HepG2 (cell line): ENCODE measurements around the gene HSD11B1L. TPM values are rescaled to one million over a fixed set of nuclear protein-coding genes. Genes with fewer than 3 reads are reported as not detected.

Experiments
- AHR ChIP-seq: IDR thresholded peaks from 2 replicates; pipeline ENCODE4 v1.6.1; 2018; ENCODE audit warnings: missing genetic modification reagents, missing compliant biosample characterization
- GFI1 ChIP-seq: sonication (generic); formaldehyde crosslinking; IDR thresholded peaks from 2 replicates; pipeline ENCODE4 v1.5.0; 2020; ENCODE audit warnings: missing genetic modification reagents, mild to moderate bottlenecking, borderline replicate concordance
- HMGXB4 ChIP-seq, 2 experiments: sonication (generic) in 1 of 2; formaldehyde crosslinking in 1 of 2; IDR thresholded peaks; 2 replicates each; pipeline versions ENCODE4 v1.4.0 to v1.6.1; 2018 to 2020; ENCODE audit warnings: missing genetic modification reagents in 2 of 2, borderline replicate concordance in 1 of 2, low read depth in 1 of 2, mild to moderate bottlenecking in 1 of 2, missing biosample characterization in 1 of 2
- NBN ChIP-seq: fragments of 450-650 bp; conservative IDR thresholded peaks from 2 replicates; pipeline ENCODE4 v1.6.1; 2017
- SOX5 ChIP-seq: IDR thresholded peaks from 2 replicates; pipeline ENCODE4 v1.6.1; 2016; ENCODE audit warnings: borderline replicate concordance
- SPEN ChIP-seq: sonication (generic); formaldehyde crosslinking; IDR thresholded peaks from 2 replicates; pipeline ENCODE4 v1.5.1; 2020; ENCODE audit warnings: low read depth, mild to moderate bottlenecking, missing genetic modification reagents
- TEF ChIP-seq: sonication (generic); formaldehyde crosslinking; IDR thresholded peaks from 2 replicates; pipeline ENCODE4 v1.5.0; 2020; ENCODE audit warnings: missing genetic modification reagents
- THAP11 ChIP-seq: IDR thresholded peaks from 2 replicates; pipeline ENCODE4 v1.6.1; 2016; ENCODE audit warnings: missing biosample characterization, missing genetic modification reagents
- ZBED4 ChIP-seq: sonication (generic); formaldehyde crosslinking; IDR thresholded peaks from 2 replicates; pipeline ENCODE4 v1.4.0; 2020; ENCODE audit warnings: missing genetic modification reagents, borderline replicate concordance
- ZEB1 ChIP-seq: IDR thresholded peaks from 2 replicates; pipeline ENCODE4 v1.6.1; 2012; ENCODE audit warnings: mild to moderate bottlenecking, low read depth, inconsistent platforms; ENCODE audit not compliant: insufficient replicate concordance
- ZFP36L1 ChIP-seq: sonication (generic); formaldehyde crosslinking; IDR thresholded peaks from 2 replicates; pipeline ENCODE4 v1.8.0; 2022; ENCODE audit warnings: mild to moderate bottlenecking, missing genetic modification reagents, moderate library complexity
- ZFYVE20 ChIP-seq: sonication (generic); formaldehyde crosslinking; IDR thresholded peaks from 2 replicates; pipeline ENCODE4 v1.8.0; 2023; ENCODE audit warnings: low read depth, mild to moderate bottlenecking, moderate library complexity, missing genetic modification reagents, borderline replicate concordance
- ZNF12 ChIP-seq: sonication (generic); formaldehyde crosslinking; IDR thresholded peaks from 2 replicates; pipeline ENCODE4 v1.5.0; 2020; ENCODE audit warnings: missing genetic modification reagents
- ZNF672 ChIP-seq: sonication (generic); formaldehyde crosslinking; IDR thresholded peaks from 2 replicates; pipeline ENCODE4 v1.8.1; 2022; ENCODE audit warnings: missing genetic modification reagents
- ZNF678 ChIP-seq: sonication (generic); formaldehyde crosslinking; IDR thresholded peaks from 2 replicates; pipeline ENCODE4 v1.4.0; 2020; ENCODE audit warnings: mild to moderate bottlenecking, missing genetic modification reagents
- polyA plus RNA-seq, 8 experiments: library from polyadenylated mRNA; depleted of rRNA in 3 of 8; stranded (reverse) in 7 of 8; unstranded in 1 of 8; fragments of >200 nt; fragmentation: Illumina TruSeq in 4 of 8; extraction: Trizol in 4 of 8; gene quantifications; 2 replicates each; pipeline versions ENCODE4 v1.2.1 to v1.2.3, GENCODE V29; 2011 to 2016; ENCODE audit warnings: low read depth in 4 of 8, missing spikeins in 1 of 8, mixed read lengths in 1 of 8; ENCODE audit not compliant: insufficient read depth in 1 of 8
- total RNA-seq, 5 experiments: library from RNA; depleted of rRNA; stranded (reverse); fragments of >200 nt; fragmentation: Illumina TruSeq; extraction: Trizol; gene quantifications; 2 replicates each; pipeline ENCODE4 v1.2.3, GENCODE V29; 2016; ENCODE audit warnings: low read depth in 1 of 5
- TF ChIP-seq, protein P1 (sequence below): sonication (generic); formaldehyde crosslinking; IDR thresholded peaks from 2 replicates; pipeline ENCODE4 v1.5.0; 2020; ENCODE audit warnings: missing genetic modification reagents, mild to moderate bottlenecking, borderline replicate concordance
- TF ChIP-seq, protein P2 (sequence below): sonication (generic); formaldehyde crosslinking; IDR thresholded peaks from 2 replicates; pipeline ENCODE4 v1.4.0; 2020; ENCODE audit warnings: missing genetic modification reagents

HSD11B1L gene
- total and polyA plus RNA-seq, 2 of the 13 experiments (the other 11 are each of a cell fraction or from before 2014, with no cell fraction given): 2.8 to 3.9 TPM

GRCh38 chr19:5690125-5690954, 9.5 kb downstream of the HSD11B1L start, which contains the start of gene RPL36 (continued):
- TF ChIP-seq ZNF678 (CRISPR knock-in tag): 0 out of 2 replicates have a peak, but pooled peaks have one; percentile 72
- TF ChIP-seq THAP11 (CRISPR knock-in tag): peak; percentile 95
- no peak; the same call in 1 of the 2 replicates for TF ChIP-seq ZNF12 (CRISPR knock-in tag)
- 0 out of 2 replicates have a peak, but pooled peaks have one; percentile 57 for TF ChIP-seq ZFYVE20 (CRISPR knock-in tag)
- TF ChIP-seq HMGXB4 (CRISPR knock-in tag; IDR thresholded peaks at IDR 0.05; ENCODE audit: borderline replicate concordance in 1 of 2, low read depth in 1 of 2): peak; percentile 97 to 98
- peak; percentile 99 for TF ChIP-seq SPEN (CRISPR knock-in tag)
- no peak for TF ChIP-seq TEF (CRISPR knock-in tag)
- no peak for TF ChIP-seq ZNF672 (CRISPR knock-in tag)
- no peak for TF ChIP-seq NBN
- TF ChIP-seq GFI1 (CRISPR knock-in tag): no peak; the same call in 1 of the 2 replicates
- peak; percentile 59; the same call in 1 of the 2 replicates for TF ChIP-seq AHR (CRISPR knock-in tag)
- peak; percentile 65 for TF ChIP-seq ZEB1
- no peak; the same call in 1 of the 2 replicates for TF ChIP-seq SOX5
- TF ChIP-seq ZBED4: peak; percentile 75
- TF ChIP-seq, protein P1, sequence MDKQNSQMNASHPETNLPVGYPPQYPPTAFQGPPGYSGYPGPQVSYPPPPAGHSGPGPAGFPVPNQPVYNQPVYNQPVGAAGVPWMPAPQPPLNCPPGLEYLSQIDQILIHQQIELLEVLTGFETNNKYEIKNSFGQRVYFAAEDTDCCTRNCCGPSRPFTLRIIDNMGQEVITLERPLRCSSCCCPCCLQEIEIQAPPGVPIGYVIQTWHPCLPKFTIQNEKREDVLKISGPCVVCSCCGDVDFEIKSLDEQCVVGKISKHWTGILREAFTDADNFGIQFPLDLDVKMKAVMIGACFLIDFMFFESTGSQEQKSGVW (CRISPR knock-in tag): no peak
- TF ChIP-seq, protein P2, sequence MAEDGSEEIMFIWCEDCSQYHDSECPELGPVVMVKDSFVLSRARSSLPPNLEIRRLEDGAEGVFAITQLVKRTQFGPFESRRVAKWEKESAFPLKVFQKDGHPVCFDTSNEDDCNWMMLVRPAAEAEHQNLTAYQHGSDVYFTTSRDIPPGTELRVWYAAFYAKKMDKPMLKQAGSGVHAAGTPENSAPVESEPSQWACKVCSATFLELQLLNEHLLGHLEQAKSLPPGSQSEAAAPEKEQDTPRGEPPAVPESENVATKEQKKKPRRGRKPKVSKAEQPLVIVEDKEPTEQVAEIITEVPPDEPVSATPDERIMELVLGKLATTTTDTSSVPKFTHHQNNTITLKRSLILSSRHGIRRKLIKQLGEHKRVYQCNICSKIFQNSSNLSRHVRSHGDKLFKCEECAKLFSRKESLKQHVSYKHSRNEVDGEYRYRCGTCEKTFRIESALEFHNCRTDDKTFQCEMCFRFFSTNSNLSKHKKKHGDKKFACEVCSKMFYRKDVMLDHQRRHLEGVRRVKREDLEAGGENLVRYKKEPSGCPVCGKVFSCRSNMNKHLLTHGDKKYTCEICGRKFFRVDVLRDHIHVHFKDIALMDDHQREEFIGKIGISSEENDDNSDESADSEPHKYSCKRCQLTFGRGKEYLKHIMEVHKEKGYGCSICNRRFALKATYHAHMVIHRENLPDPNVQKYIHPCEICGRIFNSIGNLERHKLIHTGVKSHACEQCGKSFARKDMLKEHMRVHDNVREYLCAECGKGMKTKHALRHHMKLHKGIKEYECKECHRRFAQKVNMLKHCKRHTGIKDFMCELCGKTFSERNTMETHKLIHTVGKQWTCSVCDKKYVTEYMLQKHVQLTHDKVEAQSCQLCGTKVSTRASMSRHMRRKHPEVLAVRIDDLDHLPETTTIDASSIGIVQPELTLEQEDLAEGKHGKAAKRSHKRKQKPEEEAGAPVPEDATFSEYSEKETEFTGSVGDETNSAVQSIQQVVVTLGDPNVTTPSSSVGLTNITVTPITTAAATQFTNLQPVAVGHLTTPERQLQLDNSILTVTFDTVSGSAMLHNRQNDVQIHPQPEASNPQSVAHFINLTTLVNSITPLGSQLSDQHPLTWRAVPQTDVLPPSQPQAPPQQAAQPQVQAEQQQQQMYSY: 0 out of 2 replicates have a peak, but pooled peaks have one; percentile 42
- TF ChIP-seq ZFP36L1 (CRISPR knock-in tag): no peak
